ENCODE measurements around the gene THADA. TPM values are rescaled to one million over a fixed set of nuclear protein-coding genes. Genes with fewer than 3 reads are reported as not detected.

Gene THADA
- total RNA-seq, 6 donors from 2014 or later, result 23.6 to 57.5 (median 37.3) TPM

DNA sequence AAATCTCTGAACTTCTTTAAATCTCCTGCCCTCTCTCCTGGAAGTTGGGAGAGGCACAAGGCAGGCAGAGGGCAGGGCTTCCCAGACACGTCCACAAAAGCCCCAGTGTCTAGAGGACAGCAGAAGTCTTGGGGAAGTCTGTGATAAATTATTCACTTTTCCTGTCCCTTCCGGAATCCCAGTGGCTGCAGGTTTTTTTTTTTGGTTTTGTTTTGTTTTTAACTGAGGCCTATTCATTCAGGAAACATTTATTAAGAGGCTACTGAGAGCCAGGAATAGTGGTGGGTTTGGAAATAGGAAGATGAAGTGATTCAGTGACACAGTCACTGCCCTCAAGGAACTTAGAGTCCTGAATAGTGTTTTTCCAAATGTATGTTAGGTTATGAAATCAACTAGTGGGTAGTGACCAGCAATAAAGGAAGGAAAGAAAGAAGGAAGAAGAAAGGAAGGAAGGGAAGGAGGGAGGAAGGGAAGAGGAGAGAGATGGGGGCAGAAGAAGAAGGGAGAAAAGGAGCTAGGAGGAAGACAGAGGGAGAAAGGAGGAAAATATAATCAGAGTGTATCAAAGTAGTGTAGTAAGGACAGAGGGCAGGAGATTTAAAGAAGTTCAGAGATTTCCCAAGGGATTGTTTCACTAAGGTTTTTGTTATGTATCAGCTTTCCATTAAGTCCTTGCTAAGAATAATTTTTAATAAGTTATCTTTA lies 270.6 kb downstream of the THADA start:
- Histone ChIP-seq H3K36me3 (no peaks in the 10 kb centered on the region), H3K4me3 (no peak overlapping the region), H3K27ac (peak overlapping the region; percentile 58 to 68 (median 64)), H3K4me1 (peaks cover 0 to 17% (median 2%) of the 10 kb centered on the region in 4 donors), H3K27me3 (no peaks in the 10 kb centered on the region), H3K9me3 (no peaks in the 10 kb centered on the region)
- ATAC-seq (ENCODE audit: low FRiP score in 2 of 2), result peak in 1 of 2 donors; percentile 60
- 51 to 56% methylated on average over 2 of the region's 2 CpGs for WGBS, 2 donors
- TF ChIP-seq, protein P1, sequence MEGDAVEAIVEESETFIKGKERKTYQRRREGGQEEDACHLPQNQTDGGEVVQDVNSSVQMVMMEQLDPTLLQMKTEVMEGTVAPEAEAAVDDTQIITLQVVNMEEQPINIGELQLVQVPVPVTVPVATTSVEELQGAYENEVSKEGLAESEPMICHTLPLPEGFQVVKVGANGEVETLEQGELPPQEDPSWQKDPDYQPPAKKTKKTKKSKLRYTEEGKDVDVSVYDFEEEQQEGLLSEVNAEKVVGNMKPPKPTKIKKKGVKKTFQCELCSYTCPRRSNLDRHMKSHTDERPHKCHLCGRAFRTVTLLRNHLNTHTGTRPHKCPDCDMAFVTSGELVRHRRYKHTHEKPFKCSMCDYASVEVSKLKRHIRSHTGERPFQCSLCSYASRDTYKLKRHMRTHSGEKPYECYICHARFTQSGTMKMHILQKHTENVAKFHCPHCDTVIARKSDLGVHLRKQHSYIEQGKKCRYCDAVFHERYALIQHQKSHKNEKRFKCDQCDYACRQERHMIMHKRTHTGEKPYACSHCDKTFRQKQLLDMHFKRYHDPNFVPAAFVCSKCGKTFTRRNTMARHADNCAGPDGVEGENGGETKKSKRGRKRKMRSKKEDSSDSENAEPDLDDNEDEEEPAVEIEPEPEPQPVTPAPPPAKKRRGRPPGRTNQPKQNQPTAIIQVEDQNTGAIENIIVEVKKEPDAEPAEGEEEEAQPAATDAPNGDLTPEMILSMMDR (IDR thresholded peaks at IDR 0.05), result no peak
- TF ChIP-seq POLR2AphosphoS5 (IDR thresholded peaks at IDR 0.05), result peak in 1 of 2 donors; percentile 5
- DNase-seq, result no peak

DNA sequence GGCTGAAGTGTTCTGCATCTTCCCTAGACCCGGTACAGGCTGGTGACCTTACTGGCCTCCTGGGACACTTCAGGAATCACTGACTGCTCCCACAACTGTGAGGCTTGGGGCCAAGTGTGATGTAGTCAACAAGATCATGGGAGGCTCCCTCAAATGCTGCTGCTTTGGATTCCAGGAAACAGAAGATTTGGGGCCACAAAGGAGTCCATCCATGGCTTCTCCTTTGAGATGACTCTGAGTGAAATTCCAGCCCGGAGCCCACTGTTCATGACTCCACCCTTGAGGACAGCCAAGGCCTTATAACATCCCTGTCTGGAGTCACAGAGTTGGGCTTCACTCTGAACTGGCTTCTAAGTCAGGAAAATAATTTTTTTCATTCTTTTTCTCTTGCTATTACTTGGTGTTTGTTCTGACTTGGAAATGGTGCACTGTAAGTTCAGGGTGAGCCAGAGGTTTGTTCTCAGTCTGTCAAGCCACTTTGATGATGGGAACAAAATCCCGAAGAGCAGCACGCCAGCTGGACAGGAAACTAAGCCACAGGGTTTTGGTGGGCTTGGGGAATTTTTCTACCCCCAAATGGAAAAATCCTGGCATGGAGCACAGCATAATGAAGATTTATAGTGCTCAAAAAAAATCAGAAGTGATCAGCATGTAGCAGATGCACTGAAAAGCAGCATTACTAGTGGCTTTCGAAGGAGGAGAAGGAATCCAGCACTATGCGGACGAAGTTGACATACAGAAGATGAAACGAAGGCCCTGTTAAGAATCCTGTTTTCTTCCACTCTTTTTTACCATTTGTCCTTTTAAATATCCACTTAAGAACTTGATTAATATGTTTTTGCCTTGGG lies 271.4 kb downstream of the THADA start:
- TF ChIP-seq POLR2A (IDR thresholded peaks at IDR 0.05) (no peak), EP300 (IDR thresholded peaks at IDR 0.05) (no peak), POLR2AphosphoS5 (IDR thresholded peaks at IDR 0.05) (no peak)
- TF ChIP-seq, protein P1 (IDR thresholded peaks at IDR 0.05), result no peak
- Histone ChIP-seq H3K27ac (peak overlapping the region; percentile 58 to 68 (median 64)), H3K36me3 (peaks cover 0 to 1% (median 0%) of the 10 kb centered on the region in 4 donors), H3K9me3 (no peaks in the 10 kb centered on the region), H3K4me1 (peaks cover 0 to 14% (median 0%) of the 10 kb centered on the region in 4 donors), H3K27me3 (no peaks in the 10 kb centered on the region), H3K4me3 (no peak overlapping the region)
- DNase-seq, result no peak
- 68 to 80% methylated on average over 8 of the region's 8 CpGs for WGBS, 2 donors
- peak; percentile 42 to 94 for ATAC-seq (ENCODE audit: low FRiP score in 2 of 2)

DNA sequence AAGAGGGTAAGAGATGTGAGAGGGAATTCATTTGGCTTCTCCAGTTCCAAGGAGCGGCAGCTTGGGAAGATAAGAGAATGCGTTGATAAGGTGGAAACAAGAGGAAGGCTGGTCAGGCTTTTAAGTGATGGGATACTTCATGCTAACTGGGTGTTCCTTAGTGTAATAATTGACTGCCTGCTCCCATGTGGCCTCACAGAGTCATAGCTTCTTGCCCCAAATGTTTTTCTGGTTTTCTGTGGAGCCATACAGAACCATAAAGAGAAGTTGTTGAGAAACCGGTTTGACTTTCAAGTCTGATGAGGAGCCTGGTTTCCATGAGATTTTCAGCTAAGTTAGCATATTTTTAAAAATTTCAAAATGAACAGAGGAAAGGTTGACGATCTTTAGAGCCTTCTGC lies 272.0 kb downstream of the THADA start:
- Histone ChIP-seq H3K9me3 (no peaks in the 10 kb centered on the region), H3K27ac (peak overlapping the region; percentile 58 to 68 (median 64)), H3K27me3 (no peaks in the 10 kb centered on the region), H3K36me3 (peaks cover 0 to 4% (median 0%) of the 10 kb centered on the region in 4 donors), H3K4me3 (no peak overlapping the region), H3K4me1 (peaks cover 0 to 14% (median 0%) of the 10 kb centered on the region in 4 donors)
- 77% methylated on average over 4 of the region's 4 CpGs for WGBS, 2 donors
- ATAC-seq (ENCODE audit: low FRiP score in 2 of 2) (peak in 1 of 2 donors; percentile 40), DNase-seq (no peak)
- TF ChIP-seq, protein P1 (IDR thresholded peaks at IDR 0.05), result no peak
- no peak for TF ChIP-seq POLR2AphosphoS5 (IDR thresholded peaks at IDR 0.05)
- no peak for TF ChIP-seq EP300 (IDR thresholded peaks at IDR 0.05)
- TF ChIP-seq POLR2A (IDR thresholded peaks at IDR 0.05), result no peak

DNA sequence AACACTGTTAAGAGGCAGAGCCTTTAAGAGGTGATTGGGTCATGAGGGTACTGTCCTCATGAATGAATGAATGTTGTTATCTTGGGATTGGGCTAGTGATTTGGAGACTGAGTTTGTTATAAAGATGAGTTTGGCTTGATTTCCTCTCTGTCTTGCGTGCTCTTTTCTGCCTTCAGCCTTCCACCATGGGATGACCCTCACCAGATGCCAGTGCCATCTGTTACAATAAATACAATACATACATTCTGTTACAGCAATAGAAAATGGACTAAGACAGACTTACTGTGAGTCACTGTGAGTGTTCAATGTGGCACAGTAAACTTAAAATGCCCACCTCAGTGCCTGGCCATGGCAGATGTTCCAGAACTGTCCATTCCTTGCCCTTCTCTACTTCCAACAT lies 274.4 kb downstream of the THADA start:
- no peak for TF ChIP-seq POLR2AphosphoS5 (IDR thresholded peaks at IDR 0.05)
- no peak for TF ChIP-seq POLR2A (IDR thresholded peaks at IDR 0.05)
- TF ChIP-seq, protein P1 (IDR thresholded peaks at IDR 0.05), result no peak
- TF ChIP-seq EP300 (IDR thresholded peaks at IDR 0.05), result no peak
- Histone ChIP-seq H3K27me3 (no peaks in the 10 kb centered on the region), H3K9me3 (no peaks in the 10 kb centered on the region), H3K4me3 (no peak overlapping the region), H3K4me1 (peaks cover 0 to 14% (median 0%) of the 10 kb centered on the region in 4 donors), H3K36me3 (peaks cover 0 to 4% (median 0%) of the 10 kb centered on the region in 4 donors), H3K27ac (no peak overlapping the region)
- ATAC-seq (ENCODE audit: low FRiP score in 2 of 2), result no peak
- DNase-seq, result no peak
- WGBS, 2 donors, result 96 to 100% methylated on average over 1 of the region's 1 CpG

All from upper lobe of left lung (tissue), 6 donors.